A549 treated with Hydrocortisone at 1 μM for 4 hours (cell line): ENCODE measurements around the gene MPP3. TPM values are rescaled to one million over a fixed set of nuclear protein-coding genes. Genes with fewer than 3 reads are reported as not detected.

ENCODE experiments used
- total RNA-seq: library from RNA; stranded (reverse); fragments of 200-300 nt; extraction: Qiagen RNA extraction; gene quantifications from 5 replicates; pipeline ENCODE4 v1.2.3, GENCODE V29; 2022

The MPP3 gene
- 13.7 to 18.8 TPM (median 15.6 TPM) in 5 replicates for total RNA-seq

GRCh38 chr17:43832976-43833829 lies at the start of gene MPP3:
Gene MPP3 (minus strand): TSS chr17:43833146. CDS start chr17:43831906, 1,240 bp downstream.

GRCh38 chr17:43846963-43847371 lies 14.0 kb upstream of the MPP3 start, which contains the start of gene CD300LG:
Gene CD300LG (plus strand): TSS chr17:43847176. CDS start chr17:43847217, 41 bp downstream.

GRCh38 chr17:43780135-43780534 lies 52.8 kb downstream of the MPP3 start, which contains the start of gene CFAP97D1:
Gene CFAP97D1 (plus strand): TSS chr17:43780435. CDS start chr17:43780463, 28 bp downstream.

GRCh38 chr17:43778337-43779144 lies 54.4 kb downstream of the MPP3 start, which contains the start of gene DUSP3:
Gene DUSP3 (minus strand): TSS chr17:43778977. CDS start chr17:43778924, 53 bp downstream.

GRCh38 chr17:43758497-43759174 lies 74.3 kb downstream of the MPP3 start, which contains the start of gene SOST:
Gene SOST (minus strand): TSS chr17:43758791. CDS start chr17:43758741, 50 bp downstream.

Other genes with a start within 250 kb of the MPP3 start
- gene MEOX1, start 171.2 kb downstream of the MPP3 start, total RNA-seq = not detected in 5 replicates
- not detected in 5 replicates for gene SOST, start 74.4 kb downstream of the MPP3 start, total RNA-seq
- gene DUSP3, start 54.2 kb downstream of the MPP3 start, total RNA-seq = 59.7 to 67.0 TPM (median 62.4 TPM) in 5 replicates
- gene CFAP97D1, start 52.7 kb downstream of the MPP3 start, total RNA-seq = 0.02 to 0.03 TPM (median 0.03 TPM) in 3 of 5 replicates, not detected in the others
- gene CD300LG, start 14.0 kb upstream of the MPP3 start, total RNA-seq = not detected in 5 replicates
- gene MPP2, start 74.4 kb upstream of the MPP3 start, total RNA-seq = 1.1 to 1.6 TPM (median 1.3 TPM) in 5 replicates
- 0.23 to 0.44 TPM (median 0.29 TPM) in 3 of 5 replicates, not detected in the others for gene PPY, start 109.3 kb upstream of the MPP3 start, total RNA-seq
- not detected in 5 replicates for gene PYY, start 120.8 kb upstream of the MPP3 start, total RNA-seq
- 0.82 to 1.5 TPM (median 1.2 TPM) in 5 replicates for gene NAGS, start 171.5 kb upstream of the MPP3 start, total RNA-seq
- 24.3 to 31.7 TPM (median 29.9 TPM) in 5 replicates for gene TMEM101, start 181.8 kb upstream of the MPP3 start, total RNA-seq
- gene LSM12, start 233.5 kb upstream of the MPP3 start, total RNA-seq = 46.9 to 53.4 TPM (median 50.5 TPM) in 5 replicates
- 121 to 161 TPM (median 158 TPM) in 5 replicates for gene G6PC3, start 237.6 kb upstream of the MPP3 start, total RNA-seq